Progenitor cell of endocrine pancreas (in vitro differentiated cells): ENCODE results near the gene SEC31B. TPM values are rescaled to one million over a fixed set of nuclear protein-coding genes. Genes with fewer than 3 reads are reported as not detected.

Experiments used
- DNase-seq: peaks from one replicate; pipeline ENCODE4 v3.0.0; 2021; ENCODE audit warnings: low spot score; ENCODE audit not compliant: unreplicated experiment
- H3K27ac Mint-ChIP-seq: 2 replicates; pipeline ENCODE4 v1.8.0; 2021; ENCODE audit warnings: mild to moderate bottlenecking, moderate library complexity, mixed read lengths
- H3K27me3 Mint-ChIP-seq: 2 replicates; pipeline ENCODE4 v1.8.0; 2021; ENCODE audit warnings: mixed read lengths
- H3K36me3 Mint-ChIP-seq: 2 replicates; pipeline ENCODE4 v1.8.0; 2022; ENCODE audit warnings: mixed read lengths; ENCODE audit not compliant: insufficient read depth
- H3K4me1 Mint-ChIP-seq: 2 replicates; pipeline ENCODE4 v1.8.0; 2021; ENCODE audit warnings: low read depth, mixed read lengths
- H3K4me3 Mint-ChIP-seq: 2 replicates; pipeline ENCODE4 v1.8.0; 2021; ENCODE audit warnings: low read depth, mild to moderate bottlenecking, moderate library complexity, mixed read lengths
- H3K9me3 Mint-ChIP-seq: 2 replicates; pipeline ENCODE4 v1.8.0; 2021; ENCODE audit warnings: low read depth, mixed read lengths
- total RNA-seq: library from RNA; stranded (reverse); gene quantifications from 2 replicates; pipeline ENCODE4 v1.2.1, GENCODE V29; 2021
- TF ChIP-seq, protein P1 (sequence below): fragments of 200-600 bp; sonication (generic); IDR thresholded peaks from one replicate; pipeline ENCODE4 v1.5.0; 2021; ENCODE audit warnings: antibody characterized with exemption, mild to moderate bottlenecking; ENCODE audit not compliant: unreplicated experiment

Gene SEC31B
- total RNA-seq, 1 donor from 2014 or later = 24.0 TPM

DNA sequence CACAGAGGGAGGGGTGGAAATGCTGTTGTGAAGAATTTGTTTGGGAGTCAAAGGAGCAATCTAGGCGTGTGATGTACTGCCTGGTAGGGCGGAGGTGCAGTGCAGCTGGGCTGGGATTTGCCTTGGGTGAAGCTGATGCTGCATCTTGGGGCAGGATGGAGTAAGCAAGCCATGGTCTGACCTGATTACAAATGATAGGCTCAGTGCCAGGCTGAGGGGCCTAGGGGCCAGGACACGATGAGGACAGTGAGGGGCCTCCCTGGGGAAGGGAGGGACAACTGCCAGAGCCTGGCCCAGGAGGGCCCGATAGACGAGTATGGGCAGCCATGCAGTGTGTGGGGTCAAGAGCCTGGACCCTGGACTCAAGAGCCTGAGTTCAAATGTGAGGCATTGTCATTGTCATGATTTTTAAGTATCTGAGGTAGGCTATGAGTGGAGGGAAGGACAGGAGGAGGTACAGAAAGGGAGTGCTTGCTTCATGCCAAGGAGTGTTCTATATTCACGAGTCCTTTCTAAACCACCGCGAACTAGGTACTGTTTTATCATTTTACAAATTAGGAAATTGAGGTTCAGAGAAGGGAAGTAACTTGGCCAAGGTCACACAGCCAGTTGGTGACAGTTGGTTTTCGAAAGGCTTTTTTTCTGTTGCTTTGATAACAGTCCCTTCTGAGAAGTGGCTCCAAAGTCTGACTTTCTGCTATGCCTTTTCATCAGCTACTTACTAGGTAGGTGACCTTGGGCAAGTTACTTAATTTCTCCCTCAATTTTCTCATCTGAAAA, 45.7 kb upstream of the SEC31B start:
- Mint-ChIP-seq H3K4me1 (no peaks in the 10 kb centered on the region), H3K27ac (no peak overlapping the region), H3K27me3 (peaks cover 16% of the 10 kb centered on the region), H3K9me3 (no peaks in the 10 kb centered on the region), H3K4me3 (no peak overlapping the region), H3K36me3 (no peaks in the 10 kb centered on the region)
- no peak for DNase-seq
- TF ChIP-seq, protein P1, sequence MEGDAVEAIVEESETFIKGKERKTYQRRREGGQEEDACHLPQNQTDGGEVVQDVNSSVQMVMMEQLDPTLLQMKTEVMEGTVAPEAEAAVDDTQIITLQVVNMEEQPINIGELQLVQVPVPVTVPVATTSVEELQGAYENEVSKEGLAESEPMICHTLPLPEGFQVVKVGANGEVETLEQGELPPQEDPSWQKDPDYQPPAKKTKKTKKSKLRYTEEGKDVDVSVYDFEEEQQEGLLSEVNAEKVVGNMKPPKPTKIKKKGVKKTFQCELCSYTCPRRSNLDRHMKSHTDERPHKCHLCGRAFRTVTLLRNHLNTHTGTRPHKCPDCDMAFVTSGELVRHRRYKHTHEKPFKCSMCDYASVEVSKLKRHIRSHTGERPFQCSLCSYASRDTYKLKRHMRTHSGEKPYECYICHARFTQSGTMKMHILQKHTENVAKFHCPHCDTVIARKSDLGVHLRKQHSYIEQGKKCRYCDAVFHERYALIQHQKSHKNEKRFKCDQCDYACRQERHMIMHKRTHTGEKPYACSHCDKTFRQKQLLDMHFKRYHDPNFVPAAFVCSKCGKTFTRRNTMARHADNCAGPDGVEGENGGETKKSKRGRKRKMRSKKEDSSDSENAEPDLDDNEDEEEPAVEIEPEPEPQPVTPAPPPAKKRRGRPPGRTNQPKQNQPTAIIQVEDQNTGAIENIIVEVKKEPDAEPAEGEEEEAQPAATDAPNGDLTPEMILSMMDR = no peak

GRCh38 chr10:100562008-100562672, 42.5 kb upstream of the SEC31B start:
- Mint-ChIP-seq H3K4me3 (no peak overlapping the region), H3K4me1 (no peaks in the 10 kb centered on the region), H3K9me3 (no peaks in the 10 kb centered on the region), H3K27ac (no peak overlapping the region), H3K36me3 (no peaks in the 10 kb centered on the region), H3K27me3 (peaks cover 16% of the 10 kb centered on the region)
- DNase-seq = peak; percentile 71
- TF ChIP-seq, protein P1 = no peak

GRCh38 chr10:100561005-100561404, 41.3 kb upstream of the SEC31B start:
- no peak overlapping the region for H3K27ac Mint-ChIP-seq
- peaks cover 2% of the 10 kb centered on the region for H3K36me3 Mint-ChIP-seq
- H3K4me1 Mint-ChIP-seq = no peaks in the 10 kb centered on the region
- H3K9me3 Mint-ChIP-seq = no peaks in the 10 kb centered on the region
- no peak overlapping the region for H3K4me3 Mint-ChIP-seq
- H3K27me3 Mint-ChIP-seq = peaks cover 16% of the 10 kb centered on the region
- TF ChIP-seq, protein P1 = no peak
- DNase-seq = no peak

DNA sequence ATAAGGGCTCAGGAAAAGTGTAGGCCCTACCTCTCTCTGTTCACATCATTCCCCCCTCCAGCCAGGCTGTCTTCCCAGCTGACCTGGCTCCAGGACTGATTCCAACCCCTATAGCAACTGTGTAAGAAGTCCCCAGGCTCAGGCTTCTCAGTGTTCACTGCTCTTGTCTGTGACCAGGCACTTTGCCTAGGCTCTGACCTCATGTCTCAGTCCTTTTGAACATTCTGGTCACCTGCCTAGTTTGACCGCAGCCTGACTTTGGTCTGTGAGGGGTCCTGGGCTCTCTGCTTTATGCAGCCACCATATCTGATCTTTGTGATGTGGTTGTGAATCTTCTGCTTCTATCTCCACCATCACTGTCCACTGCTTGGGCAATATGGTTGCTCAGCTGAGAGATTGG, 40.6 kb upstream of the SEC31B start:
- DNase-seq = no peak
- peaks cover 2% of the 10 kb centered on the region for H3K36me3 Mint-ChIP-seq
- H3K9me3 Mint-ChIP-seq = no peaks in the 10 kb centered on the region
- H3K4me1 Mint-ChIP-seq = peaks cover 2% of the 10 kb centered on the region
- TF ChIP-seq, protein P1 = no peak
- H3K27me3 Mint-ChIP-seq = peaks cover 16% of the 10 kb centered on the region
- H3K27ac Mint-ChIP-seq = no peak overlapping the region
- no peak overlapping the region for H3K4me3 Mint-ChIP-seq

DNA sequence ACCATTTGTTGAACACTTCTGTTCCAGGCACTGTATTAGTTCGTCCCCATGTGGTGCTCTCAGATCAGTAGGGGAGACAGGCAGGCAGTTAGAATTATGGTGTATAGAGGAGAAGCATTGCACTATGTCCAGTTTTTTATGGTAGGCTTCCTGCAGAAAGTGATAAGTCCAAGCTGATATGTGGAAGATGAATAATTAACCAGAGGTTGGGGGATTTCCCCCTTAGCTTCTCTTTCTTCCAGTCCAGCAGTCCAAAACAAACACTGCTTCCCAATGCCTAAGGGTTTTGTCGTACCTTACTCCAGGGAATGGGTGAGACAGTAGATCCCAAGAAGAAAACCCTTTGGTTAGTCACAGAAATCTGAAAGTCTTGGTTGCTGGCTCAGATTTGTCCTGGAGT, 35.2 kb upstream of the SEC31B start:
- Mint-ChIP-seq H3K36me3 (peaks cover 4% of the 10 kb centered on the region), H3K4me1 (peaks cover 8% of the 10 kb centered on the region)

More for the DNA sequence above, 35.2 kb upstream of the SEC31B start:
- DNase-seq = no peak
- H3K4me3 Mint-ChIP-seq = no peak overlapping the region
- TF ChIP-seq, protein P1 = no peak
- H3K27me3 Mint-ChIP-seq = no peaks in the 10 kb centered on the region
- H3K9me3 Mint-ChIP-seq = no peaks in the 10 kb centered on the region
- H3K27ac Mint-ChIP-seq = peak overlapping the region; percentile 90
